HEK293 (cell line): ENCODE data around the gene AP1S1.

Experiments used
- FEZF1 ChIP-seq: fragments of 450-650 bp; formaldehyde crosslinking; IDR thresholded peaks from 2 replicates; pipeline ENCODE4 v1.5.1; 2016; ENCODE audit warnings: missing biosample characterization, missing genetic modification characterization
- GLI4 ChIP-seq: fragments of 450-650 bp; formaldehyde crosslinking; IDR thresholded peaks from 2 replicates; pipeline ENCODE4 v1.5.1; 2016; ENCODE audit warnings: missing biosample characterization, missing genetic modification characterization
- KLF10 ChIP-seq: fragments of 450-650 bp; IDR thresholded peaks from 2 replicates; pipeline ENCODE4 v1.5.1; 2018; ENCODE audit warnings: missing biosample characterization, mild to moderate bottlenecking, missing genetic modification characterization
- KLF16 ChIP-seq: fragments of 450-650 bp; formaldehyde crosslinking; IDR thresholded peaks from 2 replicates; pipeline ENCODE4 v1.5.1; 2017; ENCODE audit warnings: missing biosample characterization, missing genetic modification characterization
- KLF9 ChIP-seq: fragments of 450-650 bp; formaldehyde crosslinking; IDR thresholded peaks from 2 replicates; pipeline ENCODE4 v1.5.1; 2016; ENCODE audit warnings: missing biosample characterization, missing genetic modification characterization, low read depth
- MEIS1 ChIP-seq: sonication (generic); formaldehyde crosslinking; IDR thresholded peaks from 2 replicates; pipeline ENCODE4 v1.8.1; 2022; ENCODE audit warnings: missing genetic modification reagents, mild to moderate bottlenecking, borderline replicate concordance
- MZF1 ChIP-seq: fragments of 450-650 bp; formaldehyde crosslinking; IDR thresholded peaks from 2 replicates; pipeline ENCODE4 v1.5.1; 2017; ENCODE audit warnings: missing biosample characterization, missing genetic modification characterization, borderline replicate concordance
- SP3 ChIP-seq: fragments of 450-650 bp; formaldehyde crosslinking; IDR thresholded peaks from 2 replicates; pipeline ENCODE4 v1.5.1; 2016; ENCODE audit warnings: missing biosample characterization, missing genetic modification characterization
- TRIM28 ChIP-seq: IDR thresholded peaks from 2 replicates; pipeline ENCODE4 v1.6.1; 2011; ENCODE audit warnings: low read length, control low read depth, borderline replicate concordance
- ZBTB20 ChIP-seq: fragments of 450-650 bp; formaldehyde crosslinking; IDR thresholded peaks from 2 replicates; pipeline ENCODE4 v1.5.1; 2016; ENCODE audit warnings: missing biosample characterization, missing genetic modification characterization
- ZFHX2 ChIP-seq: fragments of 450-650 bp; formaldehyde crosslinking; conservative IDR thresholded peaks from 2 replicates; pipeline ENCODE4 v1.5.1; 2016; ENCODE audit warnings: missing biosample characterization, missing genetic modification characterization
- ZFP69B ChIP-seq: fragments of 450-650 bp; formaldehyde crosslinking; IDR thresholded peaks from 2 replicates; pipeline ENCODE4 v1.5.1; 2016; ENCODE audit warnings: missing biosample characterization, missing genetic modification characterization
- ZNF121 ChIP-seq: fragments of 450-650 bp; formaldehyde crosslinking; IDR thresholded peaks from 2 replicates; pipeline ENCODE4 v1.5.1; 2016; ENCODE audit warnings: missing biosample characterization, missing genetic modification characterization
- ZNF138 ChIP-seq: fragments of 450-650 bp; formaldehyde crosslinking; IDR thresholded peaks from 2 replicates; pipeline ENCODE4 v1.5.1; 2016; ENCODE audit warnings: missing biosample characterization, missing genetic modification characterization, borderline replicate concordance
- ZNF157 ChIP-seq: fragments of 450-650 bp; formaldehyde crosslinking; IDR thresholded peaks from 2 replicates; pipeline ENCODE4 v1.5.1; 2016; ENCODE audit warnings: missing biosample characterization, missing genetic modification characterization
- ZNF211 ChIP-seq: fragments of 450-650 bp; formaldehyde crosslinking; IDR thresholded peaks from 2 replicates; pipeline ENCODE4 v1.5.1; 2016; ENCODE audit warnings: low read depth, missing biosample characterization, missing genetic modification characterization
- ZNF266 ChIP-seq: fragments of 450-650 bp; formaldehyde crosslinking; IDR thresholded peaks from 2 replicates; pipeline ENCODE4 v1.5.1; 2016; ENCODE audit warnings: missing biosample characterization, missing genetic modification characterization, low read depth
- ZNF311 ChIP-seq: fragments of 450-650 bp; formaldehyde crosslinking; IDR thresholded peaks from 2 replicates; pipeline ENCODE4 v1.5.1; 2017; ENCODE audit warnings: missing biosample characterization, missing genetic modification characterization, borderline replicate concordance
- ZNF354C ChIP-seq: fragments of 450-650 bp; formaldehyde crosslinking; IDR thresholded peaks from 2 replicates; pipeline ENCODE4 v1.5.1; 2016; ENCODE audit warnings: missing biosample characterization, missing genetic modification characterization, low read depth, borderline replicate concordance
- ZNF529 ChIP-seq: fragments of 450-650 bp; formaldehyde crosslinking; IDR thresholded peaks from 2 replicates; pipeline ENCODE4 v1.5.1; 2017; ENCODE audit warnings: missing genetic modification characterization, missing biosample characterization; ENCODE audit not compliant: insufficient replicate concordance
- ZNF610 ChIP-seq: fragments of 450-650 bp; formaldehyde crosslinking; IDR thresholded peaks from 2 replicates; pipeline ENCODE4 v1.5.1; 2016; ENCODE audit warnings: missing biosample characterization, missing genetic modification characterization, borderline replicate concordance
- ZNF624 ChIP-seq: fragments of 450-650 bp; formaldehyde crosslinking; IDR thresholded peaks from 2 replicates; pipeline ENCODE4 v1.5.1; 2017; ENCODE audit warnings: missing biosample characterization, missing genetic modification characterization
- ZNF664 ChIP-seq: fragments of 450-650 bp; formaldehyde crosslinking; IDR thresholded peaks from 2 replicates; pipeline ENCODE4 v1.5.1; 2016; ENCODE audit warnings: missing biosample characterization, missing genetic modification characterization
- ZNF707 ChIP-seq: fragments of 450-650 bp; formaldehyde crosslinking; IDR thresholded peaks from 2 replicates; pipeline ENCODE4 v1.5.1; 2016; ENCODE audit warnings: missing biosample characterization, missing genetic modification characterization
- ZNF768 ChIP-seq: fragments of 450-650 bp; formaldehyde crosslinking; IDR thresholded peaks from 2 replicates; pipeline ENCODE4 v1.5.1; 2018; ENCODE audit warnings: missing biosample characterization, mild to moderate bottlenecking, missing genetic modification characterization
- ZNF777 ChIP-seq: fragments of 450-650 bp; formaldehyde crosslinking; IDR thresholded peaks from 2 replicates; pipeline ENCODE4 v1.5.1; 2017; ENCODE audit warnings: missing biosample characterization, missing genetic modification characterization, borderline replicate concordance
- ZNF791 ChIP-seq: fragments of 450-650 bp; formaldehyde crosslinking; IDR thresholded peaks from 2 replicates; pipeline ENCODE4 v1.5.1; 2016; ENCODE audit warnings: missing biosample characterization, missing genetic modification characterization
- ZNF830 ChIP-seq: fragments of 450-650 bp; IDR thresholded peaks from 2 replicates; pipeline ENCODE4 v1.5.0; 2018; ENCODE audit warnings: missing biosample characterization, missing genetic modification characterization, low read depth, mild to moderate bottlenecking, moderate library complexity
- ZSCAN16 ChIP-seq: fragments of 450-650 bp; formaldehyde crosslinking; IDR thresholded peaks from 2 replicates; pipeline ENCODE4 v1.5.1; 2016; ENCODE audit warnings: missing biosample characterization, missing genetic modification characterization
- ZXDB ChIP-seq: fragments of 450-650 bp; formaldehyde crosslinking; IDR thresholded peaks from 2 replicates; pipeline ENCODE4 v1.5.1; 2016; ENCODE audit warnings: missing biosample characterization, missing genetic modification characterization
- TF ChIP-seq, protein P1 (sequence below): fragments of 450-650 bp; formaldehyde crosslinking; IDR thresholded peaks from 2 replicates; pipeline ENCODE4 v1.5.1; 2017; ENCODE audit warnings: missing biosample characterization, missing genetic modification characterization
- TF ChIP-seq, protein P2 (sequence below): fragments of 450-650 bp; formaldehyde crosslinking; IDR thresholded peaks from 2 replicates; pipeline ENCODE4 v1.5.1; 2017; ENCODE audit warnings: missing biosample characterization, missing genetic modification characterization
- TF ChIP-seq, protein P3 (sequence below): fragments of 450-650 bp; formaldehyde crosslinking; IDR thresholded peaks from 2 replicates; pipeline ENCODE4 v1.5.1; 2016; ENCODE audit warnings: missing biosample characterization, missing genetic modification characterization
- TF ChIP-seq, protein P4 (sequence below): fragments of 450-650 bp; formaldehyde crosslinking; IDR thresholded peaks from 2 replicates; pipeline ENCODE4 v1.5.1; 2016; ENCODE audit warnings: missing biosample characterization, missing genetic modification characterization
- TF ChIP-seq, protein P5 (sequence below): fragments of 450-650 bp; formaldehyde crosslinking; IDR thresholded peaks from 2 replicates; pipeline ENCODE4 v1.5.1; 2017; ENCODE audit warnings: missing biosample characterization, missing genetic modification characterization

The AP1S1 gene

DNA sequence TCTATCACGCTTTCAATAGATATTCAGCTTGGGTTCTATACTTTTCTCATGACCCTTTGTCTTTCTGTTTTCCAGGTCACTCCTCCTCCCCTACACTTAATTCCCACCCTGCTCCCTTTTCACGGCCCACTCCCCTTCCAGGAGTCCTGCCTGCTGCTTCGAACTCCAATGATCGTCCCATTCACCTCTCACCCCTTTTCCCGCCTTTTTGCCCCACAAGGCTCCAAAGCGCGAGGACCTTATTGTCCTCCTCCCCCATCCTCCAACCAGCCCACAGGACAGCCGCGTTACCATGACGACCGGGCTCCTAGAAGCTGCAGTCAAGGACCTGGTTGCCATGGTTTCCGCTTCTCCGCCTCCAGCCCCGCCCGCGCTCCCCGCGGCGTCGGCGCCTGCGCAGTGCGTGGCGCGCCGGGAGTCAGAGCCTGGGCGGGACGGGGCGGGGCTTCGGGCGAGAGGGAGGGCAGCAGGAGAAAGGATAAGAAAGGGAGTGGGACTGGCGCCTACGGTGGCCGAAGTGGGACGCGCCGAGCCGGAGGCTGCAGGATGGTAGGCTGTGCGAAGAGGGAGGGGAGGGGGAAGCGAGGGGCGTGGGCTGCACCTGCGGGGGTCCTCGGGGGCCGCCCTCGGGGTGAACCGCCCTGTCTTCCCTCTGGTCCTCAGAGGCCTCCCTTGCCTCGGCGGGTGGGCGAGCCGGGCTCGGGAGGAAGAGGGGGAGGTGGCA is at the start of gene AP1S1 (continued):
- TF ChIP-seq, protein P1, sequence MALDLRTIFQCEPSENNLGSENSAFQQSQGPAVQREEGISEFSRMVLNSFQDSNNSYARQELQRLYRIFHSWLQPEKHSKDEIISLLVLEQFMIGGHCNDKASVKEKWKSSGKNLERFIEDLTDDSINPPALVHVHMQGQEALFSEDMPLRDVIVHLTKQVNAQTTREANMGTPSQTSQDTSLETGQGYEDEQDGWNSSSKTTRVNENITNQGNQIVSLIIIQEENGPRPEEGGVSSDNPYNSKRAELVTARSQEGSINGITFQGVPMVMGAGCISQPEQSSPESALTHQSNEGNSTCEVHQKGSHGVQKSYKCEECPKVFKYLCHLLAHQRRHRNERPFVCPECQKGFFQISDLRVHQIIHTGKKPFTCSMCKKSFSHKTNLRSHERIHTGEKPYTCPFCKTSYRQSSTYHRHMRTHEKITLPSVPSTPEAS: no peak
- no peak for TF ChIP-seq ZNF354C (tag by site-specific recombination)
- TF ChIP-seq ZNF624 (tag by site-specific recombination): no peak
- peak; percentile 27; the same call in 1 of the 2 replicates for TF ChIP-seq KLF10
- TF ChIP-seq ZNF138 (tag by site-specific recombination): no peak
- TF ChIP-seq ZNF529: no peak
- TF ChIP-seq ZNF157 (tag by site-specific recombination): no peak
- TF ChIP-seq ZBTB20: no peak
- no peak for TF ChIP-seq ZNF830 (tag by site-specific recombination)
- no peak for TF ChIP-seq ZNF266 (tag by site-specific recombination)
- no peak for TF ChIP-seq TRIM28
- peak; percentile 96 for TF ChIP-seq ZFHX2 (tag by site-specific recombination)
- TF ChIP-seq ZNF311 (tag by site-specific recombination): no peak
- TF ChIP-seq, protein P2, sequence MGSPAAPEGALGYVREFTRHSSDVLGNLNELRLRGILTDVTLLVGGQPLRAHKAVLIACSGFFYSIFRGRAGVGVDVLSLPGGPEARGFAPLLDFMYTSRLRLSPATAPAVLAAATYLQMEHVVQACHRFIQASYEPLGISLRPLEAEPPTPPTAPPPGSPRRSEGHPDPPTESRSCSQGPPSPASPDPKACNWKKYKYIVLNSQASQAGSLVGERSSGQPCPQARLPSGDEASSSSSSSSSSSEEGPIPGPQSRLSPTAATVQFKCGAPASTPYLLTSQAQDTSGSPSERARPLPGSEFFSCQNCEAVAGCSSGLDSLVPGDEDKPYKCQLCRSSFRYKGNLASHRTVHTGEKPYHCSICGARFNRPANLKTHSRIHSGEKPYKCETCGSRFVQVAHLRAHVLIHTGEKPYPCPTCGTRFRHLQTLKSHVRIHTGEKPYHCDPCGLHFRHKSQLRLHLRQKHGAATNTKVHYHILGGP (tag by site-specific recombination): no peak
- TF ChIP-seq ZSCAN16 (tag by site-specific recombination): no peak
- no peak for TF ChIP-seq MEIS1 (CRISPR knock-in tag)
- peak; percentile 49 for TF ChIP-seq KLF16
- no peak for TF ChIP-seq ZXDB (tag by site-specific recombination)
- TF ChIP-seq ZNF768: no peak
- TF ChIP-seq SP3 (tag by site-specific recombination): peak; percentile 97
- TF ChIP-seq ZNF664 (tag by site-specific recombination): no peak
- TF ChIP-seq ZNF777 (tag by site-specific recombination): no peak
- no peak for TF ChIP-seq ZNF121 (tag by site-specific recombination)
- no peak for TF ChIP-seq MZF1 (tag by site-specific recombination)
- TF ChIP-seq ZNF707: no peak
- TF ChIP-seq, protein P3, sequence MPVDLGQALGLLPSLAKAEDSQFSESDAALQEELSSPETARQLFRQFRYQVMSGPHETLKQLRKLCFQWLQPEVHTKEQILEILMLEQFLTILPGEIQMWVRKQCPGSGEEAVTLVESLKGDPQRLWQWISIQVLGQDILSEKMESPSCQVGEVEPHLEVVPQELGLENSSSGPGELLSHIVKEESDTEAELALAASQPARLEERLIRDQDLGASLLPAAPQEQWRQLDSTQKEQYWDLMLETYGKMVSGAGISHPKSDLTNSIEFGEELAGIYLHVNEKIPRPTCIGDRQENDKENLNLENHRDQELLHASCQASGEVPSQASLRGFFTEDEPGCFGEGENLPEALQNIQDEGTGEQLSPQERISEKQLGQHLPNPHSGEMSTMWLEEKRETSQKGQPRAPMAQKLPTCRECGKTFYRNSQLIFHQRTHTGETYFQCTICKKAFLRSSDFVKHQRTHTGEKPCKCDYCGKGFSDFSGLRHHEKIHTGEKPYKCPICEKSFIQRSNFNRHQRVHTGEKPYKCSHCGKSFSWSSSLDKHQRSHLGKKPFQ (tag by site-specific recombination): no peak
- TF ChIP-seq ZNF791 (tag by site-specific recombination): no peak
- peak; percentile 84 for TF ChIP-seq KLF9 (tag by site-specific recombination)
- TF ChIP-seq ZNF211 (tag by site-specific recombination): no peak
- no peak for TF ChIP-seq ZNF610 (tag by site-specific recombination)
- TF ChIP-seq FEZF1: no peak
- TF ChIP-seq GLI4: peak; percentile 14; the same call in 1 of the 2 replicates
- TF ChIP-seq, protein P4, sequence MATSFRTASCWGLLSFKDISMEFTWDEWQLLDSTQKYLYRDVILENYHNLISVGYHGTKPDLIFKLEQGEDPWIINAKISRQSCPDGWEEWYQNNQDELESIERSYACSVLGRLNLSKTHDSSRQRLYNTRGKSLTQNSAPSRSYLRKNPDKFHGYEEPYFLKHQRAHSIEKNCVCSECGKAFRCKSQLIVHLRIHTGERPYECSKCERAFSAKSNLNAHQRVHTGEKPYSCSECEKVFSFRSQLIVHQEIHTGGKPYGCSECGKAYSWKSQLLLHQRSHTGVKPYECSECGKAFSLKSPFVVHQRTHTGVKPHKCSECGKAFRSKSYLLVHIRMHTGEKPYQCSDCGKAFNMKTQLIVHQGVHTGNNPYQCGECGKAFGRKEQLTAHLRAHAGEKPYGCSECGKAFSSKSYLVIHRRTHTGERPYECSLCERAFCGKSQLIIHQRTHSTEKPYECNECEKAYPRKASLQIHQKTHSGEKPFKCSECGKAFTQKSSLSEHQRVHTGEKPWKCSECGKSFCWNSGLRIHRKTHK (tag by site-specific recombination): no peak
- TF ChIP-seq, protein P5, sequence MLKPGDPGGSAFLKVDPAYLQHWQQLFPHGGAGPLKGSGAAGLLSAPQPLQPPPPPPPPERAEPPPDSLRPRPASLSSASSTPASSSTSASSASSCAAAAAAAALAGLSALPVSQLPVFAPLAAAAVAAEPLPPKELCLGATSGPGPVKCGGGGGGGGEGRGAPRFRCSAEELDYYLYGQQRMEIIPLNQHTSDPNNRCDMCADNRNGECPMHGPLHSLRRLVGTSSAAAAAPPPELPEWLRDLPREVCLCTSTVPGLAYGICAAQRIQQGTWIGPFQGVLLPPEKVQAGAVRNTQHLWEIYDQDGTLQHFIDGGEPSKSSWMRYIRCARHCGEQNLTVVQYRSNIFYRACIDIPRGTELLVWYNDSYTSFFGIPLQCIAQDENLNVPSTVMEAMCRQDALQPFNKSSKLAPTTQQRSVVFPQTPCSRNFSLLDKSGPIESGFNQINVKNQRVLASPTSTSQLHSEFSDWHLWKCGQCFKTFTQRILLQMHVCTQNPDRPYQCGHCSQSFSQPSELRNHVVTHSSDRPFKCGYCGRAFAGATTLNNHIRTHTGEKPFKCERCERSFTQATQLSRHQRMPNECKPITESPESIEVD (tag by site-specific recombination): no peak
- TF ChIP-seq ZFP69B (tag by site-specific recombination): no peak
